ENCODE measurements around the gene SSBP3.
"Not testable (repeated sequence)": the region's sequence is repeated elsewhere in the genome, so short reads cannot be mapped to it uniquely, and the experiment has no call there.

Gene SSBP3

GRCh38 chr1:54215523-54215922, 190.7 kb downstream of the SSBP3 start:
- no peak for DNase-seq

DNA sequence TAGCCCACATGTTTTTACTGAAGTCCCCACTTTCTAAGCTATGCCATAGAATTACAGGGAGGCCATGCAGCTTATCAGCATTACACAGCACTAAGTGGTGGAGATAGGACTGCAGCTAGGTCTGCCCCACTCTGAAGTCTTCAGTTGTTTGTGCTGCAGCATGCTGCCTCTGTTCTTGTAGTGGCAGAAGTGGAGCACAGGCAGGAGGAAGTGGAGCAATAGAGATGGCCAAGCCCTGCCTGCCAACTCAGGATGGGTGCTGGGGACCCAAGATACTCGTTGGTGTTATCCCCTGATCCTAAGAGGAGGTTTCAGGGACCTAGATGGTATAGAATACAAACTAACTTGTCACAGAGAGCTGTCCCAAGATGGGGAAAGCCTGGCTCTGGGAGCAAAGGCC, 193.3 kb downstream of the SSBP3 start:
- DNase-seq = no peak

DNA sequence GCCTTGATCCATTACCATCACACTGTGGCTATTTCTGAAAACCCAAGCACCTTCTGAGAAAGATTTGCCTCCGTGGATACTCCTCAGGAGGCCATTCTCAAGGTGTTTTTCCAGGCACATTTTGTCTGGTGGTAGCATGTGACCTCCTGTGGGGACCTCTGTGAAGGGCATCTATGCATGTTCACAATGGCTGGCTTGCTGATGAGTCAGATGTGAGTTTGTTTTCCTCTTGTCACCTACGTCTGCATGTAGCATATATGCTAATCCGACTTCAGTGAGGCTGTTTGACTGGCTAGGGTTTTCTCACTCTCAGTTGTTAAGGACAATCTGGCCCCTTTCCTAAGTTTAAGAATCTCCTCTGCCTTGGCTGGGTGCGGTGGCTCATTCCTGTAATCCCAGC, 198.3 kb downstream of the SSBP3 start:
- DNase-seq = not testable (repeated sequence)

DNA sequence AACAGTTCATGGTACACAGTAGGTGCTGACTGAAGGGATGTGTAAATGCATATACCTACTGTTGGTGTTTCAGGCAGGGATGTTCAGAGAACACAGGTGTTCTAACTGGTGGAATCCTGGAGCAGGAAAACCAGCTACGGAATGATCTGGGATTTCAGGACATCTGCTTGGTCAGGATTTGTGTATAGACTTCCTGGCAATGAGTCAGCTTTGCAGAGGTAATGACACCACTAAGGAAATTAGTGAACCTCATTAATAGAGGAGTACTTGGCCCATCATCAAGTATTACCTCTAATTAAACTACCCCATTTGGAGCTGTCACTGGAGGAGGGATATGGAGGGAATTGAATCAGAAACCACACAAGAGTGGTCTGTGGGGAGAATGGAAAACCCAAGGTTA, 198.9 kb downstream of the SSBP3 start:
- no peak for DNase-seq

GRCh38 chr1:54204199-54204598, 202.0 kb downstream of the SSBP3 start:
- DNase-seq = no peak

DNA sequence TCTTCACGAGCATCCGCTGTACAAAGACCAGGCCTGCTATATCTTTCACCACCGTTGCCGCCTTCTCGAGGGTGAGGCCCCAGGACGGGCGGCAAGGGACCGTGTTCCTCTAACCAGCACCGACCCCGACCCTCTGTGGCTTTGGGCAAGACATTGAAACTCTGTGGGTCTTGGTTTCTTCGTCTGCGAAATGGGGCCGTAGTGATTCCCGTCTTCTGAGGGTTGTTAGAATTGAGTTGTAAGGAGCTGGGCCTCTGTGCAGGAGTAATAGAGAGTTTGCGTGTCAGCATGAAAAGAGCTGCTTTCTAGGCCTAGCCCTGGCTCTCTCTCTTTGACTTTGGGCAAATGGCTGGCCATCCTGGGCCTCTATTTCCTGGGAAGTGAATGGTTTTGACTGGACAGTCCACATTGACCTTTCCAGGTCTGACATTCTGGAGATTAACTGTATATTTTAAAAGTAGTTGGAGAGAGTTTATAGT, 205.6 kb downstream of the SSBP3 start:
- DNase-seq = no peak

DNA sequence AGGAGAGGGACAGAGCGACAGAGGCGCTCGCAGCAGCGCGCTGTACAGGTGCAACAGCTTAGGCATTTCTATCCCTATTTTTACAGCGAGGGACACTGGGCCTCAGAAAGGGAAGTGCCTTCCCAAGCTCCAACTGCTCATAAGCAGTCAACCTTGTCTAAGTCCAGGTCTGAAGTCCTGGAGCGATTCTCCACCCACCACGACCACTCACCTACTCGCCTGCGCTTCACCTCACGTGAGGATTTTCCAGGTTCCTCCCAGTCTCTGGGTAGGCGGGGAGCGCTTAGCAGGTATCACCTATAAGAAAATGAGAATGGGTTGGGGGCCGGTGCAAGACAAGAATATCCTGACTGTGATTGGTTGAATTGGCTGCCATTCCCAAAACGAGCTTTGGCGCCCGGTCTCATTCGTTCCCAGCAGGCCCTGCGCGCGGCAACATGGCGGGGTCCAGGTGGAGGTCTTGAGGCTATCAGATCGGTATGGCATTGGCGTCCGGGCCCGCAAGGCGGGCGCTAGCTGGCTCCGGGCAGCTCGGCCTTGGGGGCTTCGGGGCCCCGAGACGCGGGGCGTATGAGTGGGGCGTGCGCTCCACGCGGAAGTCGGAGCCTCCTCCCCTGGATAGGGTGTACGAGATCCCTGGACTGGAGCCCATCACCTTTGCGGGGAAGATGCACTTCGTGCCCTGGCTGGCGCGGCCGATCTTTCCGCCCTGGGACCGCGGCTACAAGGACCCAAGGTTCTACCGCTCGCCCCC, 206.3 kb downstream of the SSBP3 start, which contains the start of the genes CYB5RL and MRPL37:
Gene CYB5RL, minus strand, starts transcription at position 266 of the 754 bp plus-strand sequence. CDS start 4,414 bp downstream, outside the sequence.
Gene MRPL37, plus strand, starts transcription at position 403 of the 754 bp plus-strand sequence. Its CDS starts 77 bp downstream, at position 480.
- DNase-seq = peak; percentile 91 to 95

GRCh38 chr1:54199151-54199764, 206.9 kb downstream of the SSBP3 start:
- DNase-seq = no peak

DNA sequence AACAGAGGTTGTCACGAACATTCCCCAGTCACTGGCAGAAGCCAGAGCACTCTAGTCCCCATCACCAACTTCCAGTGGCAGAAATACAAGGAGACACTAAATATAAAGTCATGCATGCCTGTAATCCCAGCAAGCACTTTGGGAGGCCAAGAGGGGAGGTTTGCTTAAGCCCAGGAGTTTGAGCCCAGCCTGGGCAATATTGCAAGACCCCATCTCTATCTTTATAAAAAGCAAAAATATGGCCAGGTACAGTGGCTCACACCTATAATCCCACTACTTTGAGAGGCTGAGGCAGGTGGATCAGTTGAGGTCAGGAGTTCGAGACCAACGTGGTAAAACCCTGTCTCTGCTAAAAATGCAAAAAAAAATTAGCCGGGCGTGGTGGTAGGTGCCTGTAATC, 212.7 kb downstream of the SSBP3 start:
- no peak for DNase-seq

GRCh38 chr1:54191525-54191924, 214.7 kb downstream of the SSBP3 start:
- DNase-seq = no peak

GRCh38 chr1:54190526-54190925, 215.7 kb downstream of the SSBP3 start:
- DNase-seq = no peak

GRCh38 chr1:54188291-54188690, 217.9 kb downstream of the SSBP3 start:
- DNase-seq = no peak

GRCh38 chr1:54186056-54186455, 220.1 kb downstream of the SSBP3 start:
- no peak for DNase-seq

- no peak for DNase-seq
These were observed 225.4 kb downstream of the SSBP3 start for GRCh38 chr1:54180701-54181360.

DNA sequence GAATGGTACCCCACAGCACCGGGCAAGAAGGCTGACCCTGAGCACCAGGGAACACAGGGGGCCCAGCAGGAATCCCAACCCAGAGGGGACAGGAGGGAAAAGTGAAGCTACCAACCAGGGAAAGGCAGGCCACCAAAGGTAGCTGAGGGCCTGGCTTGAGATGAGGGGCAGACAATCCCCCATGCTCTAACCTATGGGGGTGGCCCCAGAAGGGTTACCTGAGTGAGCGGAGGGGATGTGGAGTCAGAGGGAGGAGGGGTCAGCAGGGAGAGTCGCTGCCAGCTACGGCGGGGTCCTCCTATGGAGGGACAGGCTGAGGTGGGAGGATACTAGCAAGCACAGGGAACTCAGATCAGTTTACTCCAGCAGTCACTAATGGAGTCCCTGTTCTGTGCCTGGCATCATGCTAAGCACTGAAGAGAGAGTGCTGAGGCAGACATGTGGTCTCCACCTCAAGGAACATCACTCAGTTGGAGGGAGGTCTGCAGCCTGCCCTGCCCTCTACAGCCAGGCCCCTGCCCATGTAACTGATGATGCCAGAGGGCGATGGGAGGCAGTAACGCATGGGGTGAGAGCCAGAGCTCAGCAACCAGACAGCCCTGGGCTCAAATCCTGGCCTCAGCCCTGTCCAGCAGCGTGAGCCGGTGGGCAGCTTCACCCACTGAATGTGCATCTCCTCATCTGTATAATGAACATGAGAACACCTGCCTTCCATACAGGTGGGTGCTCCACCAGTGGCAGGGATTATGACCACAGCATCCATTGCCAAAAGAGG, 227.7 kb downstream of the SSBP3 start:
- DNase-seq = no peak

DNA sequence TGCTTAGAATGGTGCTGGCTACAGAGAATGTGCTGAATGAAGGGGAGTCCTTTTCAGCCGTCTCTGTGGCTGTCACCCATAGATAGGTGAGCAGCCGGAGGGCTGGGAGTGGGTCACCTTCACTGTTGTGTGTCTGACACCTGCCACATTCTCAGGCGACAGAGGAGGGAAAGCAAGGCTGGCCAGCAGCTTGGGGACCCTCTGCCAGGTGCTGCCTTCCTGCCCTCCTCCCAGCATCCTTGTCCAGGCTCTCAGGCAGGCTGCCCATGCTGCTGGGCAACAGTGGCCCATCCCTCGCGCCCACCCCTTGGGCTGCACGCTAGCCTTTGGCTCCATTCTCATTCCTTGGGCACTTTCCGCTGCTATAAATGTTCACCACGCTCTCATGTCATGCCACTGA, 228.5 kb downstream of the SSBP3 start:
- no peak for DNase-seq

DNA sequence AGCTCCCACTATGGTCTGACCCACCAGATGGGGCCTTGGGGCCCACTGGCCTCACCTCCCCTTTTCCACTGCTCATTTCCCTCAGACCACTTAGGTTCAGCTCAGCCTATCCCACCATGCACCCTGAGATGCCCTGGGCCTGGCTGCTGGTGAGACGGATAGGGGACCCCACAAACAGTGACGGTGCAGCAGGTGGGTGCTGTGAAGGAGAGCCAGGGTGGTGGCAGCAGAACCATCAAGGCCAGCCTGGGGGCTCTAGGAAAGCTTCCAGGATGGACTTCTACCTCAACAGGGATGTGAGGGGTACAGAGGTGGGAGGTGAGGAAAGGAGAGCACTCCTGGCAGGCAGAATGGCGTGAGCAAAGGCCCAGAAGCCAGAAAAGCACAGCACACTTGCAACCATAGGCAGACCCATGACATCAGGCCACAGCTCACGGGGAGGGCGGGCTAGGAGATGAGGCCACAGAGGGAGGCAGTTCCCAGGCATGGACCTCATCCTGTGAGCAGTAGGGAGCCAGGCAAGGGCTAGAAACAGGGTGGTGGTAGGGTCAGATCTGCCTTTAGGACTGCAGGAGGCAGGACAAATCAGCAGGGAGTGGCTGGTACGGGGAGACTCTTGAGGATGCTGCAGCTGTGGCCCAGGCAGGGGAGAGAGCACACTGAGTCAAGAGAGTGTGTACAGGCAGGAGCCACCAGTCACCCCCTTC, 229.4 kb downstream of the SSBP3 start:
- DNase-seq = no peak
